Astrocyte (in vitro differentiated cells and primary cell): ENCODE results near the gene GPR137B. TPM values are rescaled to one million over a fixed set of nuclear protein-coding genes. Genes with fewer than 3 reads are reported as not detected.

Experiments used
- DNase-seq: peaks from one replicate; pipeline ENCODE4 v3.0.0-alpha.2; 2010; ENCODE audit warnings: low read depth
- FAIRE-seq: peaks from 2 replicates; lab custom pipeline; 2011; peaks lifted over from hg19 to GRCh38; lab: Jason Lieb, UNC
- H2AFZ ChIP-seq: 2 replicates; pipeline ENCODE4 v1.6.0; 2012; ENCODE audit warnings: low read depth, low read length, inconsistent platforms
- H3K27ac ChIP-seq: 2 replicates; pipeline ENCODE4 v1.5.1; 2011; ENCODE audit warnings: low read depth, low read length, inconsistent platforms
- H3K27me3 ChIP-seq: 2 replicates; pipeline ENCODE4 v1.6.0; 2011; ENCODE audit warnings: low read length, inconsistent platforms; ENCODE audit not compliant: insufficient read depth
- H3K36me3 ChIP-seq: 2 replicates; pipeline ENCODE4 v1.5.1; 2011; ENCODE audit warnings: low read length, inconsistent platforms; ENCODE audit not compliant: insufficient read depth
- H3K4me1 ChIP-seq: 2 replicates; pipeline ENCODE4 v1.5.1; 2011; ENCODE audit warnings: low read length, inconsistent platforms; ENCODE audit not compliant: insufficient read depth
- H3K4me2 ChIP-seq: 2 replicates; pipeline ENCODE4 v1.6.0; 2012; ENCODE audit warnings: low read length, inconsistent platforms
- H3K4me3 ChIP-seq: 2 replicates; pipeline ENCODE4 v1.5.1; 2011; ENCODE audit warnings: low read depth, mild to moderate bottlenecking, low read length, inconsistent platforms; ENCODE audit not compliant: insufficient read depth
- H3K79me2 ChIP-seq: 2 replicates; pipeline ENCODE4 v1.6.0; 2012; ENCODE audit warnings: mild to moderate bottlenecking, low read length, inconsistent platforms; ENCODE audit not compliant: insufficient read depth
- H3K9ac ChIP-seq: 2 replicates; pipeline ENCODE4 v1.6.0; 2012; ENCODE audit warnings: mild to moderate bottlenecking, low read length, inconsistent platforms
- H3K9me3 ChIP-seq: 2 replicates; pipeline ENCODE4 v1.5.1; 2012; ENCODE audit warnings: low read depth, mild to moderate bottlenecking, low read length, inconsistent platforms; ENCODE audit not compliant: insufficient read depth
- H4K20me1 ChIP-seq: 2 replicates; pipeline ENCODE4 v1.6.0; 2012; ENCODE audit warnings: low read length, inconsistent platforms; ENCODE audit not compliant: insufficient read depth
- H3K27ac Mint-ChIP-seq: one replicate; pipeline ENCODE4 v1.8.0; 2021; ENCODE audit warnings: mild to moderate bottlenecking, mixed read lengths; ENCODE audit not compliant: unreplicated experiment
- H3K27me3 Mint-ChIP-seq: one replicate; pipeline ENCODE4 v1.8.0; 2021; ENCODE audit warnings: low read depth, mixed read lengths; ENCODE audit not compliant: unreplicated experiment
- H3K36me3 Mint-ChIP-seq: one replicate; pipeline ENCODE4 v1.8.0; 2021; ENCODE audit warnings: low read depth, mixed read lengths; ENCODE audit not compliant: unreplicated experiment
- H3K4me1 Mint-ChIP-seq: one replicate; pipeline ENCODE4 v1.8.0; 2021; ENCODE audit warnings: low read depth, mixed read lengths; ENCODE audit not compliant: unreplicated experiment
- H3K4me3 Mint-ChIP-seq: one replicate; pipeline ENCODE4 v1.8.0; 2021; ENCODE audit warnings: mild to moderate bottlenecking, moderate library complexity, mixed read lengths; ENCODE audit not compliant: unreplicated experiment
- H3K9me3 Mint-ChIP-seq: one replicate; pipeline ENCODE4 v1.8.0; 2021; ENCODE audit warnings: mild to moderate bottlenecking, mixed read lengths; ENCODE audit not compliant: unreplicated experiment
- CTCF ChIP-seq: IDR thresholded peaks from 2 replicates; pipeline ENCODE4 v1.5.1; 2011; ENCODE audit warnings: low read depth, mild to moderate bottlenecking, inconsistent platforms, low read length, moderate library complexity; ENCODE audit not compliant: insufficient read depth
- EZH2 ChIP-seq: IDR thresholded peaks from 2 replicates; pipeline ENCODE4 v1.6.1; 2012; ENCODE audit warnings: mild to moderate bottlenecking, low read length, inconsistent platforms; ENCODE audit not compliant: insufficient read depth
- total RNA-seq: library from RNA; stranded (reverse); gene quantifications from 2 replicates; pipeline ENCODE4 v1.2.1, GENCODE V29; 2021

Gene GPR137B
- total RNA-seq, 1 donor from 2014 or later: 12.9 TPM

GRCh38 chr1:236173174-236173767, 30.9 kb downstream of the GPR137B start:
- H3K9ac ChIP-seq: no peak overlapping the region
- H3K4me1 ChIP-seq: no peaks in the 10 kb centered on the region
- Mint-ChIP-seq H3K27me3 (no peaks in the 10 kb centered on the region), H3K27ac (no peak overlapping the region), H3K4me3 (no peak overlapping the region), H3K9me3 (no peaks in the 10 kb centered on the region), H3K4me1 (peaks cover 1% of the 10 kb centered on the region), H3K36me3 (peaks cover 7% of the 10 kb centered on the region)
- H3K9me3 ChIP-seq: no peaks in the 10 kb centered on the region
- no peaks in the 10 kb centered on the region for H3K27me3 ChIP-seq
- TF ChIP-seq EZH2 (no peak), CTCF (no peak)
- FAIRE-seq: no peak
- no peak for DNase-seq
- no peaks in the 10 kb centered on the region for H3K79me2 ChIP-seq
- H3K27ac ChIP-seq: no peak overlapping the region
- H3K36me3 ChIP-seq: no peaks in the 10 kb centered on the region
- no peak overlapping the region for H3K4me3 ChIP-seq
- no peak overlapping the region for H2AFZ ChIP-seq
- peaks cover 4% of the 10 kb centered on the region for H4K20me1 ChIP-seq
- H3K4me2 ChIP-seq: no peak overlapping the region

- Histone ChIP-seq H3K79me2 (no peaks in the 10 kb centered on the region), H3K4me1 (no peaks in the 10 kb centered on the region), H3K36me3 (no peaks in the 10 kb centered on the region), H3K27ac (no peak overlapping the region), H3K4me3 (no peak overlapping the region), H3K27me3 (no peaks in the 10 kb centered on the region), H3K4me2 (no peak overlapping the region), H4K20me1 (no peaks in the 10 kb centered on the region), H2AFZ (no peak overlapping the region), H3K9ac (no peak overlapping the region), H3K9me3 (no peaks in the 10 kb centered on the region)
- DNase-seq: no peak
- H3K9me3 Mint-ChIP-seq: no peaks in the 10 kb centered on the region
- H3K4me1 Mint-ChIP-seq: no peaks in the 10 kb centered on the region
- TF ChIP-seq CTCF: no peak
- TF ChIP-seq EZH2: no peak
- no peak overlapping the region for H3K4me3 Mint-ChIP-seq
- FAIRE-seq: no peak
- H3K27ac Mint-ChIP-seq: no peak overlapping the region
- peaks cover 10% of the 10 kb centered on the region for H3K36me3 Mint-ChIP-seq
- H3K27me3 Mint-ChIP-seq: no peaks in the 10 kb centered on the region
Measured at GRCh38 chr1:236175642-236176336, 33.5 kb downstream of the GPR137B start.
